IMR-90 (cell line): Measurements from ENCODE around the gene TRPV3. TPM values are rescaled to one million over a fixed set of nuclear protein-coding genes. Genes with fewer than 3 reads are reported as not detected.

Experiments
- ATAC-seq: fragments of 200-7000 bp; cut with Tn5 transposase; 2 replicates; pipeline ENCODE4 v1.9.1; 2020; ENCODE audit warnings: low read depth, mild to moderate bottlenecking, moderate library complexity
- BruUV-seq: library from RNA; stranded (reverse); fragments of 400-500 nt; replicated peaks from 2 replicates; lab custom pipeline; 2021; lab: Mats Ljungman, UMichigan
- CTCF ChIA-PET: fragments of 300-600 bp; formaldehyde crosslinking; extraction: SDS; loops from one replicate; lab custom pipeline; 2021; ENCODE audit warnings: antibody characterized with exemption; lab: Yijun Ruan, JAX
- POLR2A ChIA-PET: fragments of 300-600 bp; sonication (Branson Sonifier 250); formaldehyde crosslinking; loops from one replicate; lab custom pipeline; 2022; ENCODE audit warnings: antibody characterized with exemption; ENCODE audit not compliant: unreplicated experiment; lab: Charles Lee
- DNase-seq: peaks from one replicate; pipeline ENCODE4 v3.0.0; 2013
- H2AFZ ChIP-seq: replicated peaks from 2 replicates; pipeline ENCODE3; 2013; ENCODE audit warnings: low read length, mild to moderate bottlenecking; ENCODE audit not compliant: poor library complexity
- H2AK5ac ChIP-seq: 2 replicates; pipeline ENCODE4 v1.6.1; 2013; ENCODE audit warnings: low read depth, low read length, inconsistent platforms
- H2AK9ac ChIP-seq: replicated peaks from 2 replicates; pipeline ENCODE3; 2013; ENCODE audit warnings: mild to moderate bottlenecking, low read depth, low read length, moderate library complexity; ENCODE audit not compliant: poor library complexity
- H2BK120ac ChIP-seq: 2 replicates; pipeline ENCODE4 v1.6.1; 2013; ENCODE audit warnings: low read depth, low read length, inconsistent platforms
- H2BK15ac ChIP-seq: 3 replicates; pipeline ENCODE4 v1.6.1; 2013; ENCODE audit warnings: low read depth, low read length, inconsistent platforms
- H2BK20ac ChIP-seq: 2 replicates; pipeline ENCODE4 v1.6.1; 2013; ENCODE audit warnings: low read depth, mild to moderate bottlenecking, inconsistent platforms, low read length, moderate library complexity
- H2BK5ac ChIP-seq: 2 replicates; pipeline ENCODE4 v1.6.1; 2013; ENCODE audit warnings: mild to moderate bottlenecking, low read depth, low read length, inconsistent platforms; ENCODE audit not compliant: poor library complexity, severe bottlenecking
- H3K14ac ChIP-seq: replicated peaks from 2 replicates; pipeline ENCODE4 v1.6.1; 2013; ENCODE audit warnings: low read depth, low read length, inconsistent platforms
- H3K18ac ChIP-seq: 2 replicates; pipeline ENCODE4 v1.6.1; 2013; ENCODE audit warnings: low read depth, low read length, control low read depth
- H3K23ac ChIP-seq: 2 replicates; pipeline ENCODE4 v1.6.1; 2013; ENCODE audit warnings: low read depth, low read length, inconsistent platforms
- H3K27ac ChIP-seq: 2 replicates; pipeline ENCODE4 v1.5.1; 2013; ENCODE audit warnings: mild to moderate bottlenecking, control low read depth, low read length; ENCODE audit not compliant: insufficient read depth
- H3K27me3 ChIP-seq: 2 replicates; pipeline ENCODE4 v1.6.1; 2013; ENCODE audit warnings: low read length; ENCODE audit not compliant: control insufficient read depth, insufficient read depth
- H3K36me3 ChIP-seq: 2 replicates; pipeline ENCODE4 v1.6.1; 2013; ENCODE audit warnings: low read length, mixed read lengths; ENCODE audit not compliant: control insufficient read depth, insufficient read depth
- H3K4ac ChIP-seq: 2 replicates; pipeline ENCODE4 v1.6.1; 2013; ENCODE audit warnings: low read depth, low read length, inconsistent platforms
- H3K4me1 ChIP-seq: 2 replicates; pipeline ENCODE4 v1.6.1; 2013; ENCODE audit warnings: low read length, mixed read lengths; ENCODE audit not compliant: control insufficient read depth, insufficient read depth
- H3K4me2 ChIP-seq: 2 replicates; pipeline ENCODE4 v1.6.1; 2013; ENCODE audit warnings: low read depth, mild to moderate bottlenecking, control low read depth, low read length, moderate library complexity
- H3K4me3 ChIP-seq: 2 replicates; pipeline ENCODE4 v1.5.1; 2013; ENCODE audit warnings: low read depth, mild to moderate bottlenecking, control low read depth, low read length, moderate library complexity; ENCODE audit not compliant: insufficient read depth
- H3K56ac ChIP-seq: 2 replicates; pipeline ENCODE4 v1.6.1; 2013; ENCODE audit warnings: low read length, inconsistent platforms; ENCODE audit not compliant: insufficient read depth; ENCODE audit errors: extremely low read depth
- H3K79me1 ChIP-seq, 2 experiments: 2 replicates each; pipeline ENCODE4 v1.6.1; 2013; ENCODE audit warnings: low read length in 2 of 2, inconsistent platforms in 1 of 2, low read depth in 1 of 2
- H3K9ac ChIP-seq: 2 replicates; pipeline ENCODE4 v1.6.1; 2013; ENCODE audit warnings: low read depth, low read length, control low read depth
- H3K9me1 ChIP-seq: 2 replicates; pipeline ENCODE4 v1.6.1; 2013; ENCODE audit warnings: low read length, inconsistent platforms; ENCODE audit not compliant: insufficient read depth
- H3K9me3 ChIP-seq: 2 replicates; pipeline ENCODE4 v1.6.1; 2013; ENCODE audit warnings: low read length; ENCODE audit not compliant: control insufficient read depth, insufficient read depth
- H4K20me1 ChIP-seq: 2 replicates; pipeline ENCODE4 v1.6.1; 2013; ENCODE audit warnings: low read length, inconsistent platforms; ENCODE audit not compliant: insufficient read depth
- H4K5ac ChIP-seq: 2 replicates; pipeline ENCODE4 v1.6.1; 2013; ENCODE audit warnings: mild to moderate bottlenecking, low read depth, low read length, control low read depth
- H4K8ac ChIP-seq, 2 experiments: 2 replicates each; pipeline ENCODE4 v1.6.1; 2013; ENCODE audit warnings: low read depth in 2 of 2, low read length in 2 of 2, control low read depth in 1 of 2, inconsistent platforms in 1 of 2
- H4K91ac ChIP-seq: 2 replicates; pipeline ENCODE4 v1.6.1; 2013; ENCODE audit warnings: low read depth, low read length, inconsistent platforms; ENCODE audit not compliant: insufficient read depth
- NFE2L2 ChIP-seq: fragments of 150-350 bp; IDR thresholded peaks from 2 replicates; pipeline ENCODE4 v1.6.1; 2016; ENCODE audit warnings: low read depth, mild to moderate bottlenecking, low read length
- RFX5 ChIP-seq: IDR thresholded peaks from 2 replicates; pipeline ENCODE4 v1.8.0; 2012; ENCODE audit warnings: low read depth, mild to moderate bottlenecking, low read length, moderate library complexity
- SMC3 ChIP-seq: fragments of 150-350 bp; IDR thresholded peaks from 2 replicates; pipeline ENCODE4 v1.6.1; 2016; ENCODE audit warnings: low read depth, mild to moderate bottlenecking, antibody characterized with exemption, low read length, moderate library complexity
- WGBS, 2 experiments: methylation state at CpG; one replicate each; pipeline versions ENCODE4 v1.1.5 to v1.1.7; 2013; ENCODE audit warnings: missing lambda C conversion rate in 2 of 2; ENCODE audit not compliant: insufficient read length in 1 of 2; ENCODE audit errors: extremely low coverage in 2 of 2; 5-methylcytosine and 5-hydroxymethylcytosine counted together
- dilution Hi-C: fragments of 300-500 bp; cut with HindIII; formaldehyde crosslinking; loops from one replicate; pipeline ENCODE4 v1.14.3; 2018; ENCODE audit warnings: low sequenced_read_pairs; ENCODE audit not compliant: unreplicated experiment
- in situ Hi-C: fragments of 300-500 bp; cut with MboI; formaldehyde crosslinking; loops from 3 replicates; pipeline ENCODE4 v1.14.3; 2019; ENCODE audit warnings: low sequenced_read_pairs, inconsistent platforms, mixed read lengths
- intact Hi-C: fragments of 100-400 bp; cut with micrococcal nuclease; formaldehyde crosslinking; loops from 2 replicates; pipeline ENCODE4 v1.10.0; 2022
- polyA plus RNA-seq, 3 experiments: library from polyadenylated mRNA; depleted of rRNA; stranded (reverse); fragments of >200 nt; gene quantifications; 2 replicates each; pipeline ENCODE4 v1.2.3, GENCODE V29; 2012; ENCODE audit warnings: low replicate concordance in 1 of 3
- total RNA-seq: library from RNA; depleted of rRNA; stranded (reverse); fragments of >200 nt; gene quantifications from 2 replicates; pipeline ENCODE4 v1.2.3, GENCODE V29; 2012
- TF ChIP-seq, protein P1 (sequence below): fragments of 150-350 bp; IDR thresholded peaks from 2 replicates; pipeline ENCODE4 v1.6.1; 2017; ENCODE audit warnings: mild to moderate bottlenecking, antibody characterized with exemption, low read length, low read depth
- TF ChIP-seq, protein P2 (sequence below): conservative IDR thresholded peaks from 2 replicates; pipeline ENCODE4 v1.5.1; 2012; ENCODE audit warnings: mild to moderate bottlenecking, low read depth, low read length, improper control_type of control experiment

The TRPV3 gene
- total and polyA plus RNA-seq, 2 of the 4 experiments (the other 2 are of a cell fraction), result 0.18 to 0.26 TPM

DNA sequence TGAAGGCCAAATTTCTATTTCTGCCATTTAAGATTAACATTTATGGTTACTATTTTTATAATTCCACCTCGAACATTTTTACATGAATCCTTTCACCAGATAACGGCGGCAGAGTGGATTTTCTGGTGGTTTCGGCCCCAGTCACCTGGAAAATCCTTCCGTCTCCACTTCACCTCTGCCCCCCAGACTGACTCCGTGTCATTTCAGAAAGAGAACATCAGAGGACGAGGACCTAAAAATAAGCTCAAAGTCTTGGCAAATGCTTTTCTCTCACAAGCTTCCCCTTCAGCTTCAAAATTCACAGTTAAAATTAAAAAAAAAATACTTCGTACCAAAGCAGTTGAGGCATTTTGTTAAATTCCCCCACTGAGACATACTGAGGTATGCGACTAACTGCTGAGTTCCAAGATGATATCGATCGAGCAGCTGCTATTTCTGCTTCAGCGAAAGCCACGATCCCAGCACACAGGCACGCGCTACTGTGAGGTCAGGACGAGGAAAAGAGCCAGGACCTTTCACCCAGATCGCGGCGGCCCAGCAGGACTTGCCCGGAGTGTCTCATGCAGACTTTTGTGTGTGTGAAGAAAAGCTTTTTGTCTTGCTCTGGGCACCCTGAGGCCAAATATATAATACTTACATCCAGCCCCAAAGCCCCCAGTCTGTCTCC is 45.0 kb downstream of the TRPV3 start:
- Histone ChIP-seq H3K27ac (no peak overlapping the region), H3K79me1 (no peaks in the 10 kb centered on the region), H2AK9ac (no peak overlapping the region), H3K18ac (no peak overlapping the region), H3K4me3 (no peak overlapping the region), H2AK5ac (no peak overlapping the region), H3K56ac (no peak overlapping the region), H3K9me1 (no peaks in the 10 kb centered on the region), H3K4me2 (no peak overlapping the region), H3K23ac (no peak overlapping the region), H2BK120ac (no peak overlapping the region), H4K20me1 (no peaks in the 10 kb centered on the region), H3K9me3 (no peaks in the 10 kb centered on the region), H2AFZ (no peak overlapping the region), H4K91ac (no peak overlapping the region), H3K4me1 (no peaks in the 10 kb centered on the region), H3K36me3 (no peaks in the 10 kb centered on the region), H2BK20ac (no peak overlapping the region), H2BK15ac (no peak overlapping the region), H3K4ac (no peak overlapping the region), H3K14ac (no peak overlapping the region), H3K9ac (no peak overlapping the region), H2BK5ac (no peak overlapping the region), H4K8ac (no peak overlapping the region), H4K5ac (no peak overlapping the region), H3K27me3 (no peaks in the 10 kb centered on the region; the same call in 1 of the 2 replicates)
- DNase-seq (peak; percentile 20), ATAC-seq (peak; percentile 70)
- 39% methylated on average over 10 of the region's 20 CpGs; no CpG with 5 or more reads in 1 of the 2 experiments for WGBS, 2 experiments
- ChIA-PET POLR2A (no interaction called here), CTCF (no interaction called here)
- dilution Hi-C loops (no loop called here), intact Hi-C loops (no loop called here), in situ Hi-C loops (no loop called here)
- TF ChIP-seq NFE2L2 (no peak), RFX5 (no peak), SMC3 (no peak)
- TF ChIP-seq, protein P1, sequence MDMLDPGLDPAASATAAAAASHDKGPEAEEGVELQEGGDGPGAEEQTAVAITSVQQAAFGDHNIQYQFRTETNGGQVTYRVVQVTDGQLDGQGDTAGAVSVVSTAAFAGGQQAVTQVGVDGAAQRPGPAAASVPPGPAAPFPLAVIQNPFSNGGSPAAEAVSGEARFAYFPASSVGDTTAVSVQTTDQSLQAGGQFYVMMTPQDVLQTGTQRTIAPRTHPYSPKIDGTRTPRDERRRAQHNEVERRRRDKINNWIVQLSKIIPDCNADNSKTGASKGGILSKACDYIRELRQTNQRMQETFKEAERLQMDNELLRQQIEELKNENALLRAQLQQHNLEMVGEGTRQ, result no peak
- TF ChIP-seq, protein P2, sequence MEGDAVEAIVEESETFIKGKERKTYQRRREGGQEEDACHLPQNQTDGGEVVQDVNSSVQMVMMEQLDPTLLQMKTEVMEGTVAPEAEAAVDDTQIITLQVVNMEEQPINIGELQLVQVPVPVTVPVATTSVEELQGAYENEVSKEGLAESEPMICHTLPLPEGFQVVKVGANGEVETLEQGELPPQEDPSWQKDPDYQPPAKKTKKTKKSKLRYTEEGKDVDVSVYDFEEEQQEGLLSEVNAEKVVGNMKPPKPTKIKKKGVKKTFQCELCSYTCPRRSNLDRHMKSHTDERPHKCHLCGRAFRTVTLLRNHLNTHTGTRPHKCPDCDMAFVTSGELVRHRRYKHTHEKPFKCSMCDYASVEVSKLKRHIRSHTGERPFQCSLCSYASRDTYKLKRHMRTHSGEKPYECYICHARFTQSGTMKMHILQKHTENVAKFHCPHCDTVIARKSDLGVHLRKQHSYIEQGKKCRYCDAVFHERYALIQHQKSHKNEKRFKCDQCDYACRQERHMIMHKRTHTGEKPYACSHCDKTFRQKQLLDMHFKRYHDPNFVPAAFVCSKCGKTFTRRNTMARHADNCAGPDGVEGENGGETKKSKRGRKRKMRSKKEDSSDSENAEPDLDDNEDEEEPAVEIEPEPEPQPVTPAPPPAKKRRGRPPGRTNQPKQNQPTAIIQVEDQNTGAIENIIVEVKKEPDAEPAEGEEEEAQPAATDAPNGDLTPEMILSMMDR, result no peak
- no TSS peak for BruUV-seq
